ENCODE data around the gene SPRTN.
"Not testable (repeated sequence)": the region's sequence is repeated elsewhere in the genome, so short reads cannot be mapped to it uniquely, and the experiment has no call there.

SPRTN gene

DNA sequence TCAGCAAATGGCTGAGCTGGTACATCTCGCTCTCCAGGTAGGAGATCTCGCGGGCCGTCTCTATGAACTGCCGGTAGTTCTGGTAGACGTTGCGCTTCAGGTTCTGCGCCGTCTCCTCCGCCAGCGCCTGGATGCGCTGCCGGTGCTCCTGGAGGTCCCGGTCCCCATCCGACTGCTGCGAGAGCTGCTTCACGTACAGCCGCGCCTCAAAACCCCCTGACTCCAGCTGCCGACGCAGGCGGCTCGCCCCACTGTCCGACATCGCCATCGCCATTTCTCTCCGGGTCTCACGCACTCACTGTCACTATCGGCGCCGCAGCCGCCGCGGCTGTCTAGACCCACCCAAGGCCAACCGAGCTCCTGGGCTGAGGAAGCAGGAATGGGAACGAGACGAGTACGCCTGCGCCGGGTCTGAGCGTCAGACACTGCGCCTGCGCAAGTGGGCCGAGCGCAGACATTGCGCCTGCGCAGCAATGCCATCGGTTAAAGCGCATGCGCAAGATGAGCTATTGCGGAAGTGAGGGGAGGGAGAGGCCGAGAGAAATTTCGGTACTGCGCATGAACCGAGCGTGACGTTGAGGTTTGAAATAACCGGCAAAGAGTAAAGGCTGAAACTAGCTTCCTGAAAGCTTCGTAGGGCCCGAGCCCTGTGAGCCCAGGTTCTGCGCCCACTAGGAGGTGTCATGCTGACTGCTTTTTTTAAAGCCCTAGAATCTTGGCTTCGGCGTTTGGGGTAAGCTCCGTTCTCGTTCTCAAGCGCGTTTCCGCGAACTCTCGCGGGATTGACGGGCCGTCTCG is 422 bp upstream of the SPRTN start, which contains the start of gene EXOC8:
TSS of gene EXOC8 (minus strand) at position 381 of the 798 bp plus-strand sequence. CDS start at position 274, 107 bp downstream.
- DNase-seq = peak; percentile 98

DNA sequence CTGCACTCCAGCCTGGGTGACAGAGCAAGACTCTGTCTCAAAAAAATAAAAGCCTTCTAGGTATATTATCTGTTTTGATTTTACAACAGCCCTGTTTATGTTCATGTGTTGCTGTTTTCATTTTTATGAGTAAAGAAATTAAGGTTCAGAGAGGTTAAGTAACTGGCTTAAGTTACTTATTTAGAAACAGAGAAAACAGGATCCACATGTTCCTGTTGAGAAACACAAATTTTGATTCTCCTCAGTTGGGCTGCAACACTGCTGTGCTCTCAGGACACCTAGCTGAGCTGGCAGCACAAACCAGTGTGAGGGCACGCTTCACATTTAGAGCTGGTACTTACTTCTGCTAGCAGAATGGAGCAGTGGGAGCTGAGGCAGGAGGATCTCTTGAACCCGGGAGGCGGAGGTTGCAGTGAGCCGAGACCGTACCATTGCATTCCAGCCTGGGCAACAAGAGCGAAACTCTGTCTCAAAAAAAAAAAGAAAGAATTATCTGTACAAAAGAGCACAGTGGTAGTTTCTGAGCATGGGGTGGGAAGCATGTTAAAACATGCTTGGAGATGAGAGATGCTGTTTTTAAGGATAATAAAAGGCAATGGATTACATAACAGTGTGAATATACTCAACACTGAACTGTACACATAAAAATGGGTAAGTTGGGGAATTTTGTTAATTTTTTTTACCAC is 2.4 kb downstream of the SPRTN start:
- no peak for DNase-seq

DNA sequence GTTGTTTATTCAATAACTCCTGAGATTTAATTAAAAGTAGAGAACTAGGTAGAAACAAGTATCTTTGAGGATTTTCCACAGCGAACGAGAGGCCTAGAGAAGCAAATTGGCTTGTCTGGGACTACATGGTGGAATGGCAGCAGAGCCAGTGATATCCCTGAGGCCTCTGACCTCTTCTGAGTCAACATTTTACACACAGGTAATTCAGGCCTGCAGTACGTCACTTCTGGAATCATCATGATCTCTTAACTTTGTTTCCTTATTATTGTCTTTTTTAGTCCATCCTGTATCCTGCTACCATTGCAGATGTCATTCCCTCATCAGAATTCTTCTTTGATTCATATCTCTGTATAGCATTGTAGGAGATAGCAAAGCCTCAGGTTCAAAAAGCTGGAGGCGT is 9.9 kb downstream of the SPRTN start:
- DNase-seq = no peak

DNA sequence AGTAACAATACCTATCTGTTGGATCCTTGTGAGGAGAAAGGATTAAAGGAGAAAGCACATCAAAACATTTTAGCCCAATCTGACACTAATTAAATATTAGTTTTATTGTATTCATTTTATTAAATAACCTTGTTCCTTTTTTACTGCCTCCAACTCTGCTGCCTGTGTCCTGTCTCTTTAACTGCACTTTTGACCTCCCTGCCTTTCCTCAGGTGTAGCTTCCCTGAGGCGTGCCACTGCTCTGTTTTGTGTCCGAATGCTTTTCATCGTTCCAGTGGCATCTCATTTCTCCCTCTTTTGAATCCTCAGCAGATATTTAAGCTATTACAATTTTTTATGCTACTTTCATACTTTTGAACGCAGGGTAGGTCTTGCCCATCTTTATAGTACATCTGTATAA is 10.3 kb downstream of the SPRTN start:
- DNase-seq = no peak

DNA sequence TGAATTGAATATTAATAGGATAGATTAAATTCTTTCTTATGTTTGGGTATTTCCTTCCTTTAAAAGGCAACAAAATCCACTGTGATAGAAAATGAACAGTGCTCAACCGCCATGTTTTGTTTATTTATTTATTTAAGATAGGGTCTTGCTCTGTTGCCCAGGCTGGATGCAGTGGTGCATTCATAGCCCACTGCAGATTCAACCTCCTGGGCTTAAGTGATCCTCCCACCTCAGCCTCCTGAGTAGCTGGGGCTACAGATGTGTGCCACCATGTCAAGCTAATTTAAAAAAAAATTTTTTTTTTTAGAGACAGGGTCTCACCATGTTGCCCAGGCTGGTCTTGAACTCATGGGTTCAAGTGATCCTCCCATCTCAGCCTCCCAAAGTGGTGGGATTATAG is 10.8 kb downstream of the SPRTN start:
- not testable (repeated sequence) for DNase-seq

DNA sequence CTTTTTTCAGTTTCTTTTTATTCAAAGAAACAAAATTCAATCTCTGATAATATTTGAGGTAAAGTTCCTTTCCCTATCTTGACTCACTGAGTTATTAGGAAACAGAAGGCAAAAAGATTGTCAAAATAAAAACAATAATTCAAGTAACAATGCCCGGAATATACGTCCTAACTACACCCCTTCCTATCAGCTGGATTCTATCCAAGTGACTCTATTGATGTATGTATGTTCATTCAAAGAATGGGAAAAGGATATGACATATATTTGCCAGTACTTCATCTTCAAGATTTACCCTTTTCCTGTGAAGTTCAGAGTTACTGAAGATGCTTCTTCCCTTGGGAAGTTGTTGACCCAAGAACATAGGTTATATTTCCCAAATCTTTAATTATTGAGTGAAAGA is 13.7 kb downstream of the SPRTN start:
- DNase-seq = no peak

DNA sequence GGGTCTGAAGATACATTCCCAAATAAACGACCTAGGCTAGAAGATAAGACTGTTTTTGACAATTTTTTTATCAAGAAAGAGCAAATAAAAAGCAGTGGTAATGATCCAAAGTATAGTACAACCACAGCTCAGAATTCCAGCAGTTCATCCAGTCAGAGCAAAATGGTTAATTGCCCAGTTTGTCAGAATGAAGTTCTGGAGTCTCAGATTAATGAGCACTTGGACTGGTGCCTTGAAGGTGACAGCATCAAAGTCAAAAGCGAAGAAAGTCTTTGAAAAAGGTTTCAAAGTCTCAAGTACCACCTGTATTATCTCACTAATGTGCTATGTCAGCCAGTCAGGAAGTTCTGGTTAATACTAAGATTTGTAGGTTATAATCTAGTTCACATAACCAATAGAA is 15.0 kb downstream of the SPRTN start:
- no peak for DNase-seq

DNA sequence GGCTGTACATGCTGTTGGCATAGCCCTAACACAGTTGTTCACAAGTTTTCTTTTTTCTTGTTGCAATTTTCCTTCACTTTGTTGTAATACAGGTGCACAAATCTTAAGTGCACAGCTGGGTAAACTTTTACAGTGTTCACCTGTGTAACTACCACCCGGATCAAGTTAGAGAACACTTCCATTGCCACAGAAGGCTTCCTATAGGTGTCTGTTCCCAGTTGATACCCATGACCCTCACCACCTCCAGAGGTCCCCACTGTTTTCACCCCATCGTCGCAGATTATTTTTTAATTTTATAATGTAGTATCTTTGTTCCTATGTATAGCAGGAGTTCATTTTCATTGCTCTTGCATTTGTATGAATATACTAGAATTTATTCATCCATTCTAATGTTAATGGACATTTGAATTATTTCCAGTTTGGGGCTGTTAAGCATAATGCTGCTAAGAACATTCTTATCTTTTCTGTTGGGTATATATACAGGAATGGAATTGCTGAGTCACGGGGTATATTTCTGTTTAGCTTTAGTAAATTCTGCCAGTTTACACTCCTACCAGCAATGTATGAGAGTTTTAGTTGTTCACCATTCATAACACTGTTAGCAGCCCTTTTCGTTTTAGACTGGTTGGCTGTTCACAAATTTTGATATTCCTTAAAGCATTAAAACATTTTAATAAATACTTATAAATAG is 16.4 kb downstream of the SPRTN start:
- DNase-seq = no peak

DNA sequence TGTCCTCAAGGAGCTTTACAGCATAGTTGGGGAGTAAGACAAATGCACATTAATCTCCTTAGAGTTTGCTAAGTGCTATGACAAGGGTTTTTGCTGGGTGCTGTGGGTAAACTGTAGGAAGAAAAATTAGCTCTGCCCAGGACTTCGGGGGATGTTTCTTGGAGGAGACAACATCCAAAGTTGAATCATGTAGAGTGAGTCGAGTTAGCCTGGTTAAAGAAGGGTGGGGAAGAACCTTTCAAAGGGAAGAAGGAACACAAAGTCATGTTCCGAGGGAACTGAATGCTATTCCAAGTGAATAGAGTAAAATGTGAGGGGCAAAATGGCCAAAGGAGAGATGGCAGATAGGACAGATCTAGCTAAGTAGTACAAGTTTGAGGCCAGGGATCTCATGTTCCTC is 17.1 kb downstream of the SPRTN start:
- DNase-seq = no peak

DNA sequence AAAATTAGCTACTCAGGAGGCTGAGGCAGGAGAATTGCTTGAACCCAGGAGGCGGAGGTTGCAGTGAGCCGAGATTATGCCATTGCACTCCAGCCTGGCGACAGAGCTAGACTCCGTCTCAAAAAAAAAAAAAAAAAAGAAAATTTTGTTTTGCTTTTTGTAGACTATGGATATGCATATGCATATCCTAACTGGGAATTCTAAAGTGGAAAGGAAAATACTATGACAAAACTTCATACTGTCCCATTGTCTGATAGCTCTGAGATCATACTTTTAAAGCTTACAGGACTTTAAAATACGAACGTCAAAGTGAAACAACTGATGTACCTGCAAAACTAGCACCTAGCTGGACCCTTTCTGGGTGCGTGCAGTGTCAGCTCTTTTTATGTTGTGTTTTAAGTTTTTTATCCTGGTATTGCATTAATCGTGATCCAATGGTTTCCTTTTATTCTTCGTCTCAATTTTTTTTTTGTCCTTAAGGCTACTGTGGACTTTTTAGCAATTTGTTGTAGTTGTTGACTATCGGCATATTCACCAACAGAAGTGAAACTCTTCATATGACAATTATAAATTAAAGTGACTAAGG is 19.2 kb downstream of the SPRTN start:
- DNase-seq = no peak

DNA sequence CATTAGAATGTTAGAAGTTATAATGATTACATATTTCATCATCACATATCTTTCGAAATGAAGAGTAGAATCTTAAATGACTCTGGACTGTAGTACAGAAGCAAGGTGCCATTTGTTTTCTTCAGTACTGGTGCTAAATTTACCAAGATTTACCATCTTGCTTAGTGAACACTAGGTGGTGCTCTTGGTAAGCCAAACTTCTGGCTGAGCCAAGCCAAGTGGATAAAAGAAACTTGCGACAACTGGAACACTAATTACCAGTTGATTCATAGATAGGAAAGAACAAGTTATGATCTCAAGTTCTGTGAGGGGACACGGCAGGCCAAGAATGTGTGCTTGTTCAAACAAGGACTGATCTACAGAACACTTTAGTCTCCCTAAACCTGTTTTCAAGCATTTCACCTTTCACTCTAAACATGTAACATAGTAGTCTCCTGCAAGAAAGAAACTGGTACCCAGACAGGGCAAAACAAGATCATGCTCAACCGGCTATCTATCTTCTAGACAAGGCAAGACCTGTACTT is 19.8 kb downstream of the SPRTN start:
- peak; percentile 36 for DNase-seq

DNA sequence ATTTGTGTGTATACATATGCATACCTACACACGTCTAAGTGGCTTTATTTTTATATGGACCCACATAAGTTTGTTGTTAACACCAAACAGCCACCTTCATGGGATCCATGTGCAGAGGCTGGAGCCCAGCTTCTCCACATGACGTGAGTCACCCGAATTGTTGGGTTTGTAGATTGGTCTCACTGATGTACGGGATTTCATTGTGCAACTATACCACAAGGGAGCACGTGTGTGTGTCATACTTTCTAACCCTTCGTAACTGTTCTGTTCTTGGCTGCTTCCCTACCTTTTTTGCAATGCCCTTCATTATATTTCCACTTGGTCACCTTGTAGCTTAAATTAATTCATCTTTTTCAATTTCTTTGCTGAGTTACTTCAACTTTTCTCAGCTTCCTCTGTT is 21.0 kb downstream of the SPRTN start:
- DNase-seq = no peak

DNA sequence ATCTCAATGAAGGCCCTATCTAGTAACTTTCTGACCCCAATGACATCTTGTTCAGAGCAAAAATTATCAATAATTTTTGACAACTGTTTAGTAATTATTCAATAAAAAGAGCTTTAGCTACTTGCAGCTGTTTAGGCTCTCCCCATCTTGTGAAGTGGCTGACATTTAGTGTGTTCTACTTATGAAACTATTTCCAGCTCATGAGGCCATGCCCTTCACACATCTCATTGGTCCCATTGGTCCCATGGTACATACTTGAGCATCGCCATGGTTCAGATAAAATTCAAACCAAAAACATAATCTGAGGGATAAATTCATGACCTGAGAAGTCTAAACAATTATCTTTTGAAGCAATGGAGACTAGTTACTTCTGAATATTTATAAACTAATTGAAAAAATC is 24.2 kb downstream of the SPRTN start:
- DNase-seq = no peak

DNA sequence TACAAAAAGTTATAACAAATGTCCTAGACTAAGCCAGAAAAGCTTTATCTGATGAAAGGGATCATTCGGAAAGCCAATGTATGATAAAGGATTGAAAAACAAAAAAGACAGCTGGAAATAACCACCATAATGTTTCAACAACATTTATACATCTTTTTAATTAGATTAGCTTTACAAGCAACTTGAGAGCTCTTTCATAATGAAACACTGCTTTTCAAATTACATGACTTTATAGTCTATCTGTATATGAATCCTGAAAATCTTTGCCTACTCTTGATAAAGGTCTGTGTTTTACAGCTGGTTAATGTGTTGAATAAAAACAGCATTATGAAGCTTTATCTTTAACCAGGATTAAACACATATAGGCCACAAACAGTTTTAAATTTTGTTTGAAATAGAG is 25.5 kb downstream of the SPRTN start:
- no peak for DNase-seq

DNA sequence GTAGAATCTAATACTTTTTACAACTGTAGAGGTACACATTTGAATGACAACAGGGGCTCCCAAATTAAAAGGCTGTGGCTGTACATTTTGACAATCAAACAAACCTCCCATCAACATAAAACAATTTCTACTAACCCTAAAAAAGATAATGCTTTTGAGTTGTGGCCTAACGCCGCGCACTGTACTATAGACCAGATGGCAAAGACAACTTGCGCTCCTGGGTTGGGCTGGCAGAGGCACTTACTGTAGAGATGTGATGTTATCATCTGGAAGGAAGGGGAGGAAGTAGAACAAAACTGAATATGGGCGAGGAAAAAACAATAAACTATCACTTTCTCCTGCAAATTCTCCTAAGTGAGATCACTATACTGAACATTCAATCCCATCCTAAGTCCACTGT is 26.1 kb downstream of the SPRTN start:
- no peak for DNase-seq

DNA sequence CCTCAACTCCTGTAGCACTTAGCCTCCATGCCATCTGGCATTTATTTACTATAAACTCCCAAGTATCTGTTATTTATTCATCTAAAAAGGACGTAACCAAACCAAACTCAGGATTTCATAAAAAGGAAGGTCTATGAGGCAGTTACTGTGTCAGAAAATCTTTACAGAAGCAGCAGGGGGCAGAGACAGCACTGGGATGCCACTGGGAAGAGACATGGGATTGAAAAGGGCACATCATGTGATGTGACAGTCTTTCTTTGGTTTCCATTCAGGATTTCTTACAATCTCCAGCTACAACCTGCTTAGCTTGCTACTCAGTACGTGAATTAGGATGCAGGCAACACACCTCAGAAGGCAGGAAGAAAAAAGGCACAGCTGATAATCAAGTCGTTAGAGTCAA is 31.2 kb downstream of the SPRTN start:
- DNase-seq = no peak

DNA sequence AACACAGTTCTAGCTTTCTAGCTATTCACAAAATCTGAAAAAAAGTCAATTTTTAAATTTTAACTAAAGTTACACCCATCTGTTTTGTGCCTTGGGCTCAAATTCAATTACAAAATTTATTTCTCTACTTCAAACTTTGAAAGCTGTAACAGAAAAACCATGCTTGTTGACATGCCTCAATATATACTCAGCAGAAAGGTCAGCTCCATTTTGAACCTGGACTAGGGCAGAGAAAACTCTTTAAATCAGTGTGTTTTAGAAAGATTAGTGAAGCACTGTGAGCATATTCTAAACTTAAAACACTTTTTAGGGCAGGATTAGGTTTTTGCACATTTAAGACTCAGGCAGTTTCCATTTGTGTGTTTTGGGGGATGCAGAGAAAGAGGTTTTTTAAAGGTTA is 34.4 kb downstream of the SPRTN start:
- no peak for DNase-seq

DNA sequence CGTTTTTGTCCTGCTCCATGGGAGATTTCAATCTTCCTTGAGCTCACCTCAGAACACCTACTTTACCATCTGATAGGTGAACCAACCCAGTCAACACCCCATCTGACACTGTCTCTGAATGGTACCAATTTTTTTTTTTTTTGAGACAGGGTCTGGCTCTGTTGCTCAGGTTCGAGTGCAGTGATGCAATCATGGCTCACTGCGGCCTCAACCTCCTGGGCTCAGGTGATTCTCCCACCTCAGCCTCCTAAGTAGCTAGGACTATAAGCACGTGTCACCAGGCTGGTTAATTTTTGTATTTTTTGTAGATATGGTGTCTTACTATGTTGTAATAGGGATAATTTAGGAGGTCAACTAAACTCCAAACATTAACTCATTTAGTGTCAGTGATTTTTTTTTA is 36.3 kb downstream of the SPRTN start:
- DNase-seq = no peak

DNA sequence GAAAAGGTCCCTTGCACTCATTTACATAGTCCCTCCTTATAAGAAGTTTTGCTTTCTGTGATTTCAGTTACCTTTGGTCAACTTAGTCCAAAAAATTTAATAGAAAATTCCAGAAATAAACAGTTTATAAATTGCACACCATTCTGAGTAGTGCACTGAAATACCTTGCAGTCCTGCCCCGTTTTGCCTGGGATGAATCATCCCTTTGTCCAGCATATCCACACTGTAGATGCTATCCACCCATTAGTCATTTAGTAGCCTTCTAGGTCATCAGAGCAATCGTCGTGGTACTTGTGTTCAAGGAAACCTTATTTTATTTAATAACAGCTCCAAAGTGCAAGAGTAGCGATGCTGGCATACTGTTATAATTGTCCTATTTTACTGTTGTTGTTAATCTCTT is 38.0 kb downstream of the SPRTN start:
- DNase-seq = no peak

DNA sequence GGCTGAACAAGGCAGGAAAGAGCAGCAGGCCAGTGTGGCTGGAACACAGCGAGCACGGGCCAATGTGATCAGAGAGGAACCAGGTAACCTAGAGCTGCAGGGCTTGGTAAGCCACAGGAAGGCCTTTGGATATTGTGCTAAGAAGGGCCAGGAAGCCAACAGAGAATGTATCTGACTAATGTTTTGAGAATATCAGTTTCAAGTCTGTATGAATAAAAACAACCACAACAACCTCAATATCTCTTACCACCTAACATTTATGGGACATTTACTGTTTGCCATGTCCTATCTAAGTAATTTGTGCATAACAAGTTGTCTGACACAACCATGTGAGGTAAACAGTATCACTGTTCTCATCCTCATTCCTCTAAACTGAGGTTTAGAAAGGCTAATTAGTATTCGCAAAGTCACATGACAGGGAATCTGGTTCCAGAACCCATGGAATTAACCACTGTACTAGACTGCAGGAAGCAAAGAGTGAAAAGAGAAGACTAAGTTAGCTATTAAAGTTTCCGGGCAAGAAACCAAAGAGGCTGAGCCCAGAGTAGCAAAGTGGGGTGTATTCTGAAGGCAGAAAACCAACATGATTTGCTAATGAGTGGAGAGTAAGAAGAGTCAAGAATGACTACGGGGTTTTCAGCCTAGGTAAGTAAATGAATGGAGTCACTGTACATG is 38.9 kb downstream of the SPRTN start:
- no peak for DNase-seq

DNA sequence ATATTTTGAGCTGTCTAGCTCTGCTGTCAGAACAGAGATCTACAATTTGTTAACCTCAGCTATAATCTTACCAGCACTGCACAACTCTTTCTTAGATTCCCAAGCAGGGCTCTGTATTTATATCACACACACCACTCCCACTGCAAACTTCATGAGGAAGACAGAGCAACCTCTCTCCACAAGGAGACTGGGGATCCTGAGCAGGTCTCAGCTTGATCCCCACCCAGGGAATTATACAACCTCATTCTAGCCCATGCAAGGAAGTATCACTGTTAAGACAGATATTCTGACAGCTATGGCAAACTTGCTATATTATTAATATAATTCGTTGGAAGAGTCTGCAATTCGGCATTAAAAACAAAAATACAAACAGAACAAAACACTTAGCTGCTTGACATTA is 43.6 kb downstream of the SPRTN start:
- DNase-seq = no peak

DNA sequence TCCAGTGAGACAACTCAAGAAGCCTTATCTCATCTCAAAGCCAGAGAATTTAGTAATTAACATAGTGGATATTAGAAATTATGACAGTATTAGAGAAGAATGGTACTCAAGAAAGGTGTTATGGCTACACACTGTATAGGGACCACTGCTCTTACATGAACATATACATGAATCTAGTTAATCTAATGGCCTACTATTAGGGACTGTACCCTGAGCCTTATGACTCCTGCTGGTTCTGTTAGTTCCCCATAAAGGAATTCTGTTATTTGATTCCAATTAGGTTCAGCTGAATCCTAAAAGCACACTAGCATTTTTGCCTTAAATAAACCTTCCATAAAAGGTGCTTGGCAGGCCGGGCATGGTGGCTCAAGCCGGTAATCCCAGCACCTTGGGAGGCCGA is 44.3 kb downstream of the SPRTN start:
- DNase-seq = no peak

Measured in NCI-H2081 treated with DMSO at 0.1 percent for 48 hours (cell line).